MM.1S (cell line): ENCODE measurements around the gene CEBPE.

ENCODE experiments used
- EZH2 ChIP-seq: fragments of 300-600 bp; sonication (generic); optimal IDR thresholded peaks from 2 replicates; pipeline ENCODE3; 2017; ENCODE audit warnings: low read depth, mild to moderate bottlenecking, antibody characterized with exemption, low read length, mixed read lengths
- TF ChIP-seq, protein P1 (sequence below): fragments of 300-600 bp; sonication (generic); IDR thresholded peaks from 2 replicates; pipeline ENCODE4 v1.5.1; 2016; ENCODE audit warnings: antibody characterized with exemption, low read length, mixed read lengths

DNA sequence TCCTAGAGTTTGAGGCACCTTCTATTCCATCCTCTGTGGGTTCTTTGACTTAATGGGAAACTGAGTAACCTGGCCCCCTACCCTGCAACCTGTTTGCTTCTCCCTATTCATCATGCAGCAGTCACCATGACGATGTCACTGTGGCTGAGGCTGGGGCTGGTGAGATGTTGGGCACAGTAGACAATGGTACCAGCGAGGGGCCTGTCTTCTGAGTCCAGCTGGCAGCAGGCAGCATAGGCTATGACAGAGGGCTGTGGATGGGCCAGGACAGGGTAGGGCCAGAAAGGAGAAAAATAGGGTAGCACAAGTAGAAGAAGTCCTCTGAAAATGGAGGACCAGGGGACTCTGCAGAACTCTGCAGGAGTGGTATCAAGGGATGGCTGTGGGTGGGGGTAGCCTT, 16.3 kb downstream of the CEBPE start:
- TF ChIP-seq EZH2: no peak
- TF ChIP-seq, protein P1, sequence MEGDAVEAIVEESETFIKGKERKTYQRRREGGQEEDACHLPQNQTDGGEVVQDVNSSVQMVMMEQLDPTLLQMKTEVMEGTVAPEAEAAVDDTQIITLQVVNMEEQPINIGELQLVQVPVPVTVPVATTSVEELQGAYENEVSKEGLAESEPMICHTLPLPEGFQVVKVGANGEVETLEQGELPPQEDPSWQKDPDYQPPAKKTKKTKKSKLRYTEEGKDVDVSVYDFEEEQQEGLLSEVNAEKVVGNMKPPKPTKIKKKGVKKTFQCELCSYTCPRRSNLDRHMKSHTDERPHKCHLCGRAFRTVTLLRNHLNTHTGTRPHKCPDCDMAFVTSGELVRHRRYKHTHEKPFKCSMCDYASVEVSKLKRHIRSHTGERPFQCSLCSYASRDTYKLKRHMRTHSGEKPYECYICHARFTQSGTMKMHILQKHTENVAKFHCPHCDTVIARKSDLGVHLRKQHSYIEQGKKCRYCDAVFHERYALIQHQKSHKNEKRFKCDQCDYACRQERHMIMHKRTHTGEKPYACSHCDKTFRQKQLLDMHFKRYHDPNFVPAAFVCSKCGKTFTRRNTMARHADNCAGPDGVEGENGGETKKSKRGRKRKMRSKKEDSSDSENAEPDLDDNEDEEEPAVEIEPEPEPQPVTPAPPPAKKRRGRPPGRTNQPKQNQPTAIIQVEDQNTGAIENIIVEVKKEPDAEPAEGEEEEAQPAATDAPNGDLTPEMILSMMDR: no peak
